AG04449 (cell line): ENCODE measurements around the gene LIMA1.

Experiments used
- CTCF ChIA-PET: fragments of 350-600 bp; formaldehyde crosslinking; extraction: SDS; loops from one replicate; lab custom pipeline; 2021; ENCODE audit warnings: antibody characterized with exemption; lab: Yijun Ruan, JAX
- POLR2A ChIA-PET: fragments of 400-600, 350-600 bp; formaldehyde crosslinking; extraction: SDS; loops from one replicate; lab custom pipeline; 2020; ENCODE audit warnings: antibody characterized with exemption, inconsistent platforms; lab: Yijun Ruan, JAX
- DNase-seq: peaks from one replicate; pipeline ENCODE4 v3.0.0-alpha.2; 2010; ENCODE audit warnings: low read depth, low spot score
- H3K4me3 ChIP-seq: 2 replicates; pipeline ENCODE4 v1.5.1; 2011; ENCODE audit warnings: low read depth, mild to moderate bottlenecking, control low read depth, low read length
- TF ChIP-seq, protein P1 (sequence below): IDR thresholded peaks from one replicate; pipeline ENCODE4 v1.5.1; 2011; ENCODE audit warnings: mild to moderate bottlenecking, moderate library complexity, low read length, control low read depth, inconsistent platforms; ENCODE audit not compliant: insufficient read depth; ENCODE audit errors: missing control alignments

LIMA1 gene

DNA sequence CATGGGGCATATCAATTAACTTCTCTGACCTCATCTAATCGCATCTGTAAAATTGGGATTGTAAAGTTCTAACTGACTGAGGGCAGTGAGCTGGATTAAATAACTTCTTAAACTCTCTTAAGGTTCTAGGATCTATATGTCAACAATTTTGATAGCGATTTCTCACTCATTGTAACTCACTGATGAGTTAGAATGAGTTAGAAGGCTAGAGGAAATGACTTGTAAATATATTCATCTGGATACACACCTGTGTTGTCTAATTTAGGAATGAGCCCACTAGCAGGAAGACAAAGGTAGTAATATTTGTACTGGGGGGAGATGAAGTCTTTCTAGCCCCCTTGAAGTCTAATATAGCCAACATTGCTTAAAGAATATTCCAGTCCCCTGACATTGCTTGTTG is 69.9 kb downstream of the LIMA1 start:
- TF ChIP-seq, protein P1, sequence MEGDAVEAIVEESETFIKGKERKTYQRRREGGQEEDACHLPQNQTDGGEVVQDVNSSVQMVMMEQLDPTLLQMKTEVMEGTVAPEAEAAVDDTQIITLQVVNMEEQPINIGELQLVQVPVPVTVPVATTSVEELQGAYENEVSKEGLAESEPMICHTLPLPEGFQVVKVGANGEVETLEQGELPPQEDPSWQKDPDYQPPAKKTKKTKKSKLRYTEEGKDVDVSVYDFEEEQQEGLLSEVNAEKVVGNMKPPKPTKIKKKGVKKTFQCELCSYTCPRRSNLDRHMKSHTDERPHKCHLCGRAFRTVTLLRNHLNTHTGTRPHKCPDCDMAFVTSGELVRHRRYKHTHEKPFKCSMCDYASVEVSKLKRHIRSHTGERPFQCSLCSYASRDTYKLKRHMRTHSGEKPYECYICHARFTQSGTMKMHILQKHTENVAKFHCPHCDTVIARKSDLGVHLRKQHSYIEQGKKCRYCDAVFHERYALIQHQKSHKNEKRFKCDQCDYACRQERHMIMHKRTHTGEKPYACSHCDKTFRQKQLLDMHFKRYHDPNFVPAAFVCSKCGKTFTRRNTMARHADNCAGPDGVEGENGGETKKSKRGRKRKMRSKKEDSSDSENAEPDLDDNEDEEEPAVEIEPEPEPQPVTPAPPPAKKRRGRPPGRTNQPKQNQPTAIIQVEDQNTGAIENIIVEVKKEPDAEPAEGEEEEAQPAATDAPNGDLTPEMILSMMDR = no peak
- no peak overlapping the region for H3K4me3 ChIP-seq
- POLR2A ChIA-PET = interaction anchor here (3.5 kb wide), 1 partner anchor 8 kb away, joined by 25 read pairs; no protein-coding TSS in a partner anchor
- DNase-seq = no peak
- CTCF ChIA-PET = interaction anchor here (1.4 to 5.3 kb wide), 5 partner anchors 17 to 268 kb away, joined by 4 to 33 read pairs (median 6); partner anchors contain the start of gene COX14

DNA sequence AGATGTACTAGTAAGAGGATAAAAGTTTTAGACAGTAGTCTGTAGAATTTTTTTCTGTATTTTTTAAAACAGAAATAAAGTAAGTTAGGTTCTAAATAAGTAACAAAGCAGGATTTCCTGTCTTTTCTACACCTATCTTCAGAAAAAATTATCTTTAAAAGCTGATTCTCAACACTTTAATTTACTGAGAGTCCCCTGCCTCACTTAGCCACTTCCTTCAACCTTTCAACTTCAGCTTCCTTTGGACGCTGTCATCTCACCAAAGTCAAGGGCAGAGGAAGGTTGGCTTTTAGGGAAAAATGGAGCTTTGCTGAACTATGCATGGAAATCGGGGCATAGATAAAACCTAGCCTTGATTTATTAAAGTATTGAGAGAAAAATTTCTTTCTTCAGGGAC is 71.3 kb downstream of the LIMA1 start:
- TF ChIP-seq, protein P1 = no peak
- ChIA-PET CTCF (interaction anchor here (0.9 to 5.3 kb wide), 6 partner anchors 9 to 104 kb away, joined by 3 to 33 read pairs (median 6); partner anchors contain the start of gene COX14), POLR2A (interaction anchor here (0.6 to 3.5 kb wide), 4 partner anchors 10 to 105 kb away, joined by 3 to 25 read pairs (median 4); partner anchors contain the start of gene LIMA1)
- no peak for DNase-seq
- no peak overlapping the region; the same call in 1 of the 2 replicates for H3K4me3 ChIP-seq

DNA sequence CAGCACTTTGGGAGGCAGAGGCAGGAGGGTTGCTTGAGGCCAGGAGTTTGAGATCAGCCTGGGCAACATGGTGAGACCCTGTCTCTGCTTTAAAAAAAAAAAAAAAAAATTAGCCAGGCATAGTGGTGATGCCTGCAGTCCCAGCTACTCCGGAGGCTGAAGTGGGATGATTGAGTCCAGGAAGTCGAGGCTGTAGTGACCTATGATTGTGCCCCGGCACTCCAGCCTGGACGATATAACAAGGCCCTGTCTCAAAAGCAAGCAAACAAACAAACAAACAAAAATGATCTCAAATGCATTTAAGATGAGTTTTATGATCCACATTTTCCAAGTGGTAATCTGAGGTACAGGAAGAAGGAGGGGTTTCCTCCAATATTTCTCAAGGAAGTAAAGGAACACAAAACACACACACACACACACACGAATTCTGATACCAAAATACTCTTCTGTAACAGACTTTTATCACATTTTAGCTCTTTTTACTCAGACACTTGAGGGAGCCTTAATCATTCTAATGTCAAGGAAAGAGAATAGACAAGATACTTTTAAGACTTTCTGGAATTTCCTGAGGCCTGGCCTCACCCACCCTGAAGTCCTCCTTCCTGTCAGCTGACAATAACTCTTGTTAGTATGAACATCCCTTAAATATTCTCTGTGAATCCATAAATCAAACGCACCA is 71.8 kb downstream of the LIMA1 start:
- TF ChIP-seq, protein P1 = no peak
- no peak overlapping the region for H3K4me3 ChIP-seq
- no peak for DNase-seq
- POLR2A ChIA-PET = interaction anchor here (0.6 to 3.5 kb wide), 4 partner anchors 10 to 105 kb away, joined by 3 to 25 read pairs (median 4); partner anchors contain the start of gene LIMA1
- CTCF ChIA-PET = interaction anchor here (0.7 to 5.3 kb wide), 9 partner anchors 10 to 180 kb away, joined by 3 to 33 read pairs (median 5); partner anchors contain the start of gene COX14

DNA sequence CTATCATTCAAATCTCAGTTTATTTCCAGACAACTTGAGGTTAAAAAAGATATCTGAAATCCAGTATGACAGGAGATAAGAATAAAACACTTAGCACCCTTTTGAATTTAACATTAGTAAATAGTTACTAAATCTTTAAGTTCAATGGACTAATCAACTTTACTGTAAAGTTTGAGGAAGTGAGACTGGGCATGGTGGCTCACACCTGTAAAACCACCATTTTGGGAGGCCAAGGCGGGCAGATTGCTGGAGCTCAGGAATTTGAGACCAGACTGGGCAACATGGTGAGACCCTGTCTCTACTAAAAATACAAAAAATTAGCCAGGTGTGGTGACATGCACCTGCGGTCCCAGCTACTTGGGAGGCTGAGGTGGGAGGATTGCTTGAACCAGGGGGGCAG is 75.9 kb downstream of the LIMA1 start:
- no peak for DNase-seq
- TF ChIP-seq, protein P1 = no peak
- H3K4me3 ChIP-seq = no peak overlapping the region
- ChIA-PET POLR2A (interaction anchor here (0.6 kb wide), 2 partner anchors 13 to 55 kb away, joined by 3 read pairs; no protein-coding TSS in a partner anchor), CTCF (interaction anchor here (0.6 to 1.2 kb wide), 3 partner anchors 12 to 594 kb away, joined by 3 read pairs; partner anchors contain the start of gene COX14)

DNA sequence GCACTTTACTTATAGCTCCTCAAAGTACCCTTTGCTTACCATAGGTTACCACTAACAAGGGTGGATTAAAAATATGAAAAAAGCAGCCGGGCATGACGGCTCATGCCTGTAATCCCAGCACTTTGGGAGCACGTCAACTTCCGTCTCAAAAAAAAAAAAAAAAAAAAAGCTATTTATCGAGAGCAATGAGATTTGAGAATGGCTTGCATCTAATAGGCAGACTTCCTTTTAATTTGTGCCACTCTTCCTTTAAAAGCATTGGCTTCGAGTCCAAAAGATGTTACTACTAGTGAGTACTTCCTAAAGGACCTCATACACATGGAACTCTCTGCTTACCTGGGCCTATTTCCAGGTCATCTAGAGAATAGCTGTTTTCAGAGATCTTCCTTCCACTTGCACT is 77.7 kb downstream of the LIMA1 start:
- TF ChIP-seq, protein P1 = no peak
- ChIA-PET CTCF (interaction anchor here (1.4 to 2.2 kb wide), 3 partner anchors 19 to 109 kb away, joined by 3 to 6 read pairs (median 5); partner anchors contain the start of gene COX14), POLR2A (interaction anchor here (0.6 kb wide), 1 partner anchor 37 kb away, joined by 3 read pairs; no protein-coding TSS in a partner anchor)
- no peak overlapping the region for H3K4me3 ChIP-seq
- DNase-seq = no peak

DNA sequence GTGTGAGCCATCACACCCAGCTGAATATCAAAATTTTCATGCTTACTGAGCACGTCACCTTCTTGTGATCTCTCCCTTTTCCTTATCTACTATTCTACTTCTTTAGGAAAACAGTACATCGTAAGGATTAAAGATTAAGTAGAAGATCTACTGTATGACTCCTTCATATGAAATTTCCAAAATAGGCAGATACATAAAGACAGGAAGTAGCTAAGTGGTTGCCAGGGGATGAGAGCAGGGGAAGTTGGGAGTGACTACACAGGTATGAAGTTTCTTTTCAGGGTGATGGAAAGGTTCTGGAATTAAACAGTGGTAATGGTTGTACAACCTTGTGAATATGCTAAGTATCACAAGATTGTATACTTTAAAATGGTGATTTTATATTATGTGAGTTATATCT is 79.6 kb downstream of the LIMA1 start:
- ChIA-PET CTCF (interaction anchor here (1.0 to 1.2 kb wide), 3 partner anchors 15 to 433 kb away, joined by 3 read pairs; no protein-coding TSS in a partner anchor), POLR2A (interaction anchor here (0.7 to 1.0 kb wide), 2 partner anchors 14 to 80 kb away, joined by 3 read pairs; partner anchors contain the start of gene LIMA1)
- DNase-seq = no peak
- TF ChIP-seq, protein P1 = no peak
- H3K4me3 ChIP-seq = no peak overlapping the region
